GM19043 (cell line): ENCODE data around the gene DEFB119.
"Not testable (repeated sequence)": the region's sequence is repeated elsewhere in the genome, so short reads cannot be mapped to it uniquely, and the experiment has no call there.

ENCODE experiments used
- ATAC-seq: cut with Tn5 transposase; IDR thresholded peaks from one replicate; pipeline ENCODE4 v1.9.1; 2021; ENCODE audit warnings: low read depth; ENCODE audit not compliant: unreplicated experiment

Gene DEFB119

GRCh38 chr20:31390490-31390889 is at the start of gene DEFB119:
Gene DEFB119, minus strand, starts transcription at chr20:31390590. Its CDS starts 107 bp downstream, at chr20:31390483.
- no peak for ATAC-seq

GRCh38 chr20:31430568-31431115 is 40.3 kb upstream of the DEFB119 start:
- ATAC-seq = no peak

GRCh38 chr20:31427576-31427975 is 37.2 kb upstream of the DEFB119 start:
- not testable (repeated sequence) for ATAC-seq

GRCh38 chr20:31426891-31427551 is 36.6 kb upstream of the DEFB119 start:
- not testable (repeated sequence) for ATAC-seq

GRCh38 chr20:31425797-31426196 is 35.4 kb upstream of the DEFB119 start:
- no peak for ATAC-seq

GRCh38 chr20:31418307-31418706 is 27.9 kb upstream of the DEFB119 start:
- ATAC-seq = no peak

- ATAC-seq = no peak
Measured at GRCh38 chr20:31415653-31416052, 25.3 kb upstream of the DEFB119 start.

GRCh38 chr20:31414381-31414780 is 24.0 kb upstream of the DEFB119 start:
- ATAC-seq = no peak

- no peak for ATAC-seq
Measured at GRCh38 chr20:31410011-31410410, 19.6 kb upstream of the DEFB119 start.

- no peak for ATAC-seq
Measured at GRCh38 chr20:31406115-31406514, 15.7 kb upstream of the DEFB119 start, which contains the start of gene DEFB121. Gene DEFB121, minus strand, starts transcription at chr20:31406215. Its CDS starts 63 bp downstream, at chr20:31406152.

GRCh38 chr20:31403886-31404285 is 13.5 kb upstream of the DEFB119 start:
- ATAC-seq = no peak

GRCh38 chr20:31394900-31395299 is 4.5 kb upstream of the DEFB119 start:
- ATAC-seq = no peak

- no peak for ATAC-seq
Measured at GRCh38 chr20:31392836-31393235, 2.4 kb upstream of the DEFB119 start.

GRCh38 chr20:31374346-31374745 is 16.0 kb downstream of the DEFB119 start:
- ATAC-seq = no peak

- no peak for ATAC-seq
Measured at GRCh38 chr20:31368301-31368700, 22.1 kb downstream of the DEFB119 start, which contains the start of gene DEFB118. Gene DEFB118, plus strand, starts transcription at chr20:31368601. Its CDS starts 50 bp downstream, at chr20:31368651.

GRCh38 chr20:31364272-31364671 is 26.1 kb downstream of the DEFB119 start:
- not testable (repeated sequence) for ATAC-seq

GRCh38 chr20:31363295-31363694 is 27.1 kb downstream of the DEFB119 start:
- no peak for ATAC-seq

GRCh38 chr20:31355981-31356380 is 34.4 kb downstream of the DEFB119 start:
- no peak for ATAC-seq

- ATAC-seq = no peak
Measured at GRCh38 chr20:31341470-31341869, 48.9 kb downstream of the DEFB119 start.

- no peak for ATAC-seq
Measured at GRCh38 chr20:31330893-31331292, 59.5 kb downstream of the DEFB119 start.
